ENCODE data around the gene TLL2. TPM values are rescaled to one million over a fixed set of nuclear protein-coding genes. Genes with fewer than 3 reads are reported as not detected.
A peak's percentile ranks its signal among the peaks of the same experiment; 100 is the strongest.

TLL2 gene
- polyA plus RNA-seq, 2 of the 4 experiments (the other 2 are of a cell fraction) = 0.08 to 0.13 TPM

DNA sequence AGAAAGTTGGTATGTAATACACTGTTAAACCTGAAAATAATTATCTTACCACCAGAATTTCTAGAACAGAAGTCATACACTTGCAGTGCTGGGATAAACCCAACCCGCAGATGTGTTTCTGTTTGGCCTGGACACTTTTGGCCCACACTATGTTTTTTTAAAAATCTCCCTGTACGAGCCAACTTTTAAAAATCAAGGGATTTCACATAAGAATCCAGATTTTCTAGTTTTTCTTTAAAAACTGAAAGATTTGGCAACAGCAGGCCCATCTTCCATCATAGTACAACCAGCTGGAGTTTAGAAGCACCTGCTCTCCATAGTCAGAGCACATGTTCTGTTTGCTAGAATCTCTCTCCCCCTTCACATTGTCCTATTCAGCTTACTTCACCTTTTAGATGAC lies 74.0 kb downstream of the TLL2 start:
- no peaks in the 10 kb centered on the region for H3K4me1 ChIP-seq
- CTCF ChIA-PET = interaction anchor here (0.9 to 1.5 kb wide), 3 partner anchors 11 to 105 kb away, joined by 3 to 4 read pairs (median 3); no protein-coding TSS in a partner anchor
- H3K9me3 ChIP-seq = no peaks in the 10 kb centered on the region; the same call in 2 of the 3 replicates
- no peak overlapping the region for H3K4me3 ChIP-seq
- 53% methylated on average over 2 of the region's 2 CpGs for WGBS (ENCODE audit: missing lambda C conversion rate)
- DNase-seq (ENCODE audit: low read depth in 1 of 2, low spot score in 1 of 2) (no peak), ATAC-seq (no peak), FAIRE-seq (no peak)
- TF ChIP-seq BHLHE40 (IDR thresholded peaks at IDR 0.05; ENCODE audit: low read depth, low read length) = no peak
- POLR2A ChIA-PET = no interaction called here
- H3K27ac ChIP-seq = no peak overlapping the region
- no peak overlapping the region for H3K4me2 ChIP-seq

GRCh38 chr10:96436035-96436434 lies 77.7 kb downstream of the TLL2 start:
- Histone ChIP-seq H3K4me1 (no peaks in the 10 kb centered on the region), H3K9me3 (no peaks in the 10 kb centered on the region; the same call in 2 of the 3 replicates), H3K4me2 (no peak overlapping the region), H3K27ac (no peak overlapping the region), H3K4me3 (no peak overlapping the region)
- ChIA-PET CTCF (interaction anchor here (1.7 to 1.9 kb wide), 2 partner anchors 54 to 66 kb away, joined by 4 read pairs; no protein-coding TSS in a partner anchor), POLR2A (no interaction called here)
- DNase-seq (ENCODE audit: low read depth in 1 of 2, low spot score in 1 of 2) (no peak), ATAC-seq (no peak), FAIRE-seq (no peak)
- TF ChIP-seq, protein P1, sequence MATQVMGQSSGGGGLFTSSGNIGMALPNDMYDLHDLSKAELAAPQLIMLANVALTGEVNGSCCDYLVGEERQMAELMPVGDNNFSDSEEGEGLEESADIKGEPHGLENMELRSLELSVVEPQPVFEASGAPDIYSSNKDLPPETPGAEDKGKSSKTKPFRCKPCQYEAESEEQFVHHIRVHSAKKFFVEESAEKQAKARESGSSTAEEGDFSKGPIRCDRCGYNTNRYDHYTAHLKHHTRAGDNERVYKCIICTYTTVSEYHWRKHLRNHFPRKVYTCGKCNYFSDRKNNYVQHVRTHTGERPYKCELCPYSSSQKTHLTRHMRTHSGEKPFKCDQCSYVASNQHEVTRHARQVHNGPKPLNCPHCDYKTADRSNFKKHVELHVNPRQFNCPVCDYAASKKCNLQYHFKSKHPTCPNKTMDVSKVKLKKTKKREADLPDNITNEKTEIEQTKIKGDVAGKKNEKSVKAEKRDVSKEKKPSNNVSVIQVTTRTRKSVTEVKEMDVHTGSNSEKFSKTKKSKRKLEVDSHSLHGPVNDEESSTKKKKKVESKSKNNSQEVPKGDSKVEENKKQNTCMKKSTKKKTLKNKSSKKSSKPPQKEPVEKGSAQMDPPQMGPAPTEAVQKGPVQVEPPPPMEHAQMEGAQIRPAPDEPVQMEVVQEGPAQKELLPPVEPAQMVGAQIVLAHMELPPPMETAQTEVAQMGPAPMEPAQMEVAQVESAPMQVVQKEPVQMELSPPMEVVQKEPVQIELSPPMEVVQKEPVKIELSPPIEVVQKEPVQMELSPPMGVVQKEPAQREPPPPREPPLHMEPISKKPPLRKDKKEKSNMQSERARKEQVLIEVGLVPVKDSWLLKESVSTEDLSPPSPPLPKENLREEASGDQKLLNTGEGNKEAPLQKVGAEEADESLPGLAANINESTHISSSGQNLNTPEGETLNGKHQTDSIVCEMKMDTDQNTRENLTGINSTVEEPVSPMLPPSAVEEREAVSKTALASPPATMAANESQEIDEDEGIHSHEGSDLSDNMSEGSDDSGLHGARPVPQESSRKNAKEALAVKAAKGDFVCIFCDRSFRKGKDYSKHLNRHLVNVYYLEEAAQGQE (IDR thresholded peaks at IDR 0.05) = no peak

- no peaks in the 10 kb centered on the region; the same call in 2 of the 3 replicates for H3K9me3 ChIP-seq
- TF ChIP-seq POLR2AphosphoS2 (conservative IDR thresholded peaks at IDR 0.05; ENCODE audit: low read length) = no peak
- no peak for TF ChIP-seq HMGXB4 (CRISPR knock-in tag; IDR thresholded peaks at IDR 0.05; ENCODE audit: borderline replicate concordance)
- TF ChIP-seq EP300 (IDR thresholded peaks at IDR 0.05) = no peak
- TF ChIP-seq EHF (CRISPR knock-in tag; IDR thresholded peaks at IDR 0.05) = no peak
- ATAC-seq (no peak), FAIRE-seq (no peak), DNase-seq (ENCODE audit: low read depth in 1 of 2, low spot score in 1 of 2) (no peak)
- ChIA-PET POLR2A (no interaction called here), CTCF (interaction anchor here (0.7 to 0.8 kb wide), 2 partner anchors 35 to 36 kb away, joined by 3 read pairs; no protein-coding TSS in a partner anchor)
- 54% methylated on average over 15 of the region's 15 CpGs for WGBS (ENCODE audit: missing lambda C conversion rate)
- no peak overlapping the region for H3K4me3 ChIP-seq
- no peak overlapping the region for H3K4me2 ChIP-seq
- no peaks in the 10 kb centered on the region for H3K4me1 ChIP-seq
- no peak overlapping the region for H3K27ac ChIP-seq
These were observed 82.3 kb downstream of the TLL2 start for GRCh38 chr10:96431211-96431970.

- CTCF ChIA-PET = interaction anchor here (1.3 to 2.1 kb wide), 2 partner anchors 31 to 51 kb away, joined by 3 to 5 read pairs; no protein-coding TSS in a partner anchor
- 3% methylated on average over 2 of the region's 2 CpGs for WGBS (ENCODE audit: missing lambda C conversion rate)
- FAIRE-seq = no peak
These were observed 86.4 kb downstream of the TLL2 start for GRCh38 chr10:96427291-96427690.

More at GRCh38 chr10:96427291-96427690, 86.4 kb downstream of the TLL2 start:
- H3K4me2 ChIP-seq = no peak overlapping the region
- H3K9me3 ChIP-seq = no peaks in the 10 kb centered on the region
- H3K4me3 ChIP-seq = no peak overlapping the region
- TF ChIP-seq FOSL2 (IDR thresholded peaks at IDR 0.05) = no peak
- no peak for TF ChIP-seq FOSL2 (CRISPR knock-in tag; IDR thresholded peaks at IDR 0.05)
- TF ChIP-seq RNF2 (IDR thresholded peaks at IDR 0.05; ENCODE audit: borderline replicate concordance, low read depth) = peak; percentile 62; the same call in 1 of the 2 replicates
- TF ChIP-seq BHLHE40 (IDR thresholded peaks at IDR 0.05; ENCODE audit: low read depth, low read length) = no peak
- TF ChIP-seq SMC3 (IDR thresholded peaks at IDR 0.05) = no peak
- TF ChIP-seq CHD4 (IDR thresholded peaks at IDR 0.05; ENCODE audit: borderline replicate concordance) = no peak
- ATAC-seq (no peak), DNase-seq (ENCODE audit: low read depth in 1 of 2, low spot score in 1 of 2) (no peak)
- no peaks in the 10 kb centered on the region for H3K4me1 ChIP-seq
- POLR2A ChIA-PET = no interaction called here
- H3K27ac ChIP-seq = no peak overlapping the region
